AG10803 (cell line): ENCODE measurements around the gene CMIP.

Experiments
- DNase-seq: peaks from one replicate; pipeline ENCODE4 v3.0.0; 2010; ENCODE audit warnings: low read depth
- H3K4me3 ChIP-seq: 2 replicates; pipeline ENCODE4 v1.5.1; 2011; ENCODE audit warnings: mild to moderate bottlenecking, low read length, control low read depth
- TF ChIP-seq, protein P1 (sequence below): conservative IDR thresholded peaks from 2 replicates; pipeline ENCODE4 v1.5.1; 2011; ENCODE audit warnings: mild to moderate bottlenecking, low read length, control low read depth, inconsistent platforms

CMIP gene

DNA sequence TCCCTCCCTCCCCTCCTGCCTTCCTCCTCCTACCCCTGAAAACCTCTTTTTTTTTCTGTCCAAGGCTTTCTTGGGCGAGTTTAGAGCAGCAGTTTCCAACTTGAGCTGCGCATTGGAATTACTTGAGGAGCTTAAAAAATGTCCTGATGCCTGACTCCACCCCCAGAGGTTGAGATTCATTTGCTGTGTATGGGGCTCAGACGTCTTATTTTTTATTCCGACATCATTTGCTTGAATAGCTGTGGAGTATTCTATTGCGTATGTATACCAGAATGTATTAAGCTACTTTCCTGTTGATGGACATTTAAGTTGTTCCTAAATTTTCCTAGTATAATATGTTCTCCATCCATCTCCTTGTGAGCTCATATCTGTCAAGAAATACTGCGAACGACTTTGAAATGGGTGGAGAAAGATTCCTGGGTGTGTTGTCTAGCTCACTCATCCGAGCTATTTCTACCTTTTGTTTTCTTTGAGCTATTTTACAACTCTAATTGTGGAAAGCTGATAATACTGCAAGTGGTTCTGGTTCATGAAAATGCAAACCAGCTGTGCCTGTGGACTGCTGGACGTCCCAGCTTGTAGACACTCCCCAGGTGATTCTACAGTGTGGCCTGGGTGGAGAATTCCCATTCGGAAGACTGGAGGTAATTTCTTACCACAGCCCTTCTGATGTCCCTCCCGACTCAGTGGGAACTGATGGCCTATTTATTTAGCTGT is 40.5 kb downstream of the CMIP start:
- TF ChIP-seq, protein P1, sequence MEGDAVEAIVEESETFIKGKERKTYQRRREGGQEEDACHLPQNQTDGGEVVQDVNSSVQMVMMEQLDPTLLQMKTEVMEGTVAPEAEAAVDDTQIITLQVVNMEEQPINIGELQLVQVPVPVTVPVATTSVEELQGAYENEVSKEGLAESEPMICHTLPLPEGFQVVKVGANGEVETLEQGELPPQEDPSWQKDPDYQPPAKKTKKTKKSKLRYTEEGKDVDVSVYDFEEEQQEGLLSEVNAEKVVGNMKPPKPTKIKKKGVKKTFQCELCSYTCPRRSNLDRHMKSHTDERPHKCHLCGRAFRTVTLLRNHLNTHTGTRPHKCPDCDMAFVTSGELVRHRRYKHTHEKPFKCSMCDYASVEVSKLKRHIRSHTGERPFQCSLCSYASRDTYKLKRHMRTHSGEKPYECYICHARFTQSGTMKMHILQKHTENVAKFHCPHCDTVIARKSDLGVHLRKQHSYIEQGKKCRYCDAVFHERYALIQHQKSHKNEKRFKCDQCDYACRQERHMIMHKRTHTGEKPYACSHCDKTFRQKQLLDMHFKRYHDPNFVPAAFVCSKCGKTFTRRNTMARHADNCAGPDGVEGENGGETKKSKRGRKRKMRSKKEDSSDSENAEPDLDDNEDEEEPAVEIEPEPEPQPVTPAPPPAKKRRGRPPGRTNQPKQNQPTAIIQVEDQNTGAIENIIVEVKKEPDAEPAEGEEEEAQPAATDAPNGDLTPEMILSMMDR: no peak
- no peak for DNase-seq
- no peak overlapping the region for H3K4me3 ChIP-seq

DNA sequence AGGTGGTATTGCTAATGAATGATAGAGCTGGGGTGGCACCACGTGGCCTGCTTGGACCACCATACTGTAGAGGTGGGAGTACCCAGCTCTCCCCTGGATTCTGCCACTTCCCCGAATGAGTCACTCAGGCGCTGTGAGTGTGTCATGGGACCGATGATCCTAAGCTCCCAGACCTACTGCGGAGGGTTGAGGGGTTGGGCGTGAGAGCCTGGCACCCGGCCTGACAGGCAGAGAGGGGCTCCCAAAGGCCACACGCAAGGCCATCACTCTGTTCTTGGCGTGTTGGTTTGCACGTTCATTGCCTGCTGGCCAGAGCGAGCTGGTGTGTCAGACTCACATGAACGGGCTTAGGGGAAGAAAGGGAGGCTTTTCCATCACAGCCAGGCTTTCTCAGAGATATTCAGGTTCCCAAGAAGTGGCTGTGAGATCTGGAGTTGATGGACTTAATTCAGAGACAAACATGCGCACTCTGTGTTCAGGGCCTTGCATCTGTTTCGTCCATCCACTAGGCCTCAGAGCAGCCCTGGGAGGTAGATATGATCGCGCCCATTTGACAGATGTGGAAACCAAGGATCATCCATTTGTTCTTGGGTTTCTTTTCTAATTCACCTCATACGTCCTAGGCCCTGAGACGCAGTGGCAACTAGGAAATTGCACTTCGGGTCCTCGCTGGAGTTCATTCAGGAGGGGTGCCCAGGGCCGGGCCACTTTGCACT is 41.4 kb downstream of the CMIP start:
- TF ChIP-seq, protein P1: no peak
- H3K4me3 ChIP-seq: no peak overlapping the region
- peak; percentile 45 for DNase-seq

DNA sequence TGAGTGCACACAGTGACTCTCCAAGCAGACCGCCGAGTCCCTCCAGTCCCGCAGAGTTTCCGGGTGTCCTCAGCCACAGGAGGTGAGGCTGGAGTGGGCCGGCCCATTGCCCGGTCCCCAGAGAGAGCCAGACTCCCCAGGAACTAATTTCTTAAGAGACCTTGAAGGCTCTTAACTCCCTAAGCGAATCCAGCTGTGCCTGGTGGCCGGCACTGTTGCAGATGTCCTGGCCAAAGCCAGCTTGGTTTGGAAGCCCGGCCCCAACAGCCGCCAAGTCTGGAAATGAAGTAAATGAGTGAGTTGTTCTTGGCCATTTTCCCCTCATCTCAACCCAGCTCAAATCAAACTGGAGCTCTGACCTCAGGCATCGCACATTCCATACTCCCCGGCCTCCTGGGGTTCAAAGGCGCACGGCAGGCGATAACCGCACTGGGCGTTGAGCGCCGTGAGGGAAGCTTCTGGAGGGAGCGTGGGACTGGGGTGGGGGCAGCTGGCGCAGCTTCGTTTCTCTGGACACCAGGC is 42.0 kb downstream of the CMIP start:
- no peak overlapping the region for H3K4me3 ChIP-seq
- DNase-seq: peak; percentile 95
- TF ChIP-seq, protein P1: no peak

DNA sequence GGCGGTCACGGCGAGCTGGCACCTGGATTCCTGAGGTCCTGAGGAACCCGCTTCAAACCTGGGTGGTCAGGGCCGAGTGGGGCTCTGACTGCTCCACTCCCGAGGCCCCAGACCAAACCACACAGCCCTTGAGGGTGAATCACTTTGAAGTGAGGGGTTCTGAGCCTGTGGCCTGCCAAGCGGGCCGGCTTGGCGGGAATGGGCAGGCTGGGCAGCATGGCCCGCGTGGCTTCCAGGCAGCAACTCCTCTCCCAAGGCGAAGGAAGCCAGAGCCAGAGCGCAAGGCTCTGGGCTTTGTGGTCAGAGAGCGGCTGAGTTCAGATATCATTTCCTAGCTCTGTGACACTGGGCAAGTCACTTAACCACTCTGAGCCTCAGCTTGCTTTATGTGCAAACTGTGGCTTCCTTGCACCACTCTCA is 42.7 kb downstream of the CMIP start:
- DNase-seq: no peak
- TF ChIP-seq, protein P1: no peak
- no peak overlapping the region for H3K4me3 ChIP-seq

DNA sequence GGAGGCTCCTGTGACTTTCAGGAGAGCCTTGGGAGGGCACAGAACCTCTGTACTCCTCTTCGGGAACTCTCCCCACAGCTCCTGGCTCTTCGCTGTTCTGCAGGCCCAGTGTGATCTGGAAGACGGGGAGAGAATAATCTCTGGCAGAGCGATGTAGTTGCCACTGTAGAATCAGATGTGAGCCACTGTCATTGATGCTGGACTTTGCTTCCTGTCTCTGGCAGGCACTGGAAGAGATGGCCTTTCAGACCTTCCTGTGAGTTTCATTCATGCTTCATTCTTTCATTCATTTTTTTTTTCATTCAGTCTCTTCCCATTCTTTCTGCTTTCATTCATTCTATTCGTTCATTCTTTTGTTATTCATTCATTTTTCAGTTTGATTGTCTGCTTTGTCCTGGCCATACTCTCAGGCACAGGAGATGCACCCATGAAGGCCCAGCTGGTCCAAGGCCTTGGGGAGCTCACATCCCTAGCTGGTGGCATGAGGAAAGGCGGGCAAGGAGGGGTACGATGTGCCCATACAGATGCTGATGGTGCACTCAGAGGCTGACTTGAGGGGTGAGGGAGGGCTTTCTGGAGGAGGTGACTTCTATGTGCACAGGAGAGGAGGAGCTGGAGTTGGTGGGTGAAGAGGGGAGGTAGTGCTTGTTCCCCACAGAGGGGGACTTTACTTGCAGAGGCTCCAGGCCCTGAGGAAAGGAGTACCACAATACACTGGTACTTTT is 44.2 kb downstream of the CMIP start:
- H3K4me3 ChIP-seq: no peak overlapping the region
- no peak for DNase-seq
- TF ChIP-seq, protein P1: no peak

DNA sequence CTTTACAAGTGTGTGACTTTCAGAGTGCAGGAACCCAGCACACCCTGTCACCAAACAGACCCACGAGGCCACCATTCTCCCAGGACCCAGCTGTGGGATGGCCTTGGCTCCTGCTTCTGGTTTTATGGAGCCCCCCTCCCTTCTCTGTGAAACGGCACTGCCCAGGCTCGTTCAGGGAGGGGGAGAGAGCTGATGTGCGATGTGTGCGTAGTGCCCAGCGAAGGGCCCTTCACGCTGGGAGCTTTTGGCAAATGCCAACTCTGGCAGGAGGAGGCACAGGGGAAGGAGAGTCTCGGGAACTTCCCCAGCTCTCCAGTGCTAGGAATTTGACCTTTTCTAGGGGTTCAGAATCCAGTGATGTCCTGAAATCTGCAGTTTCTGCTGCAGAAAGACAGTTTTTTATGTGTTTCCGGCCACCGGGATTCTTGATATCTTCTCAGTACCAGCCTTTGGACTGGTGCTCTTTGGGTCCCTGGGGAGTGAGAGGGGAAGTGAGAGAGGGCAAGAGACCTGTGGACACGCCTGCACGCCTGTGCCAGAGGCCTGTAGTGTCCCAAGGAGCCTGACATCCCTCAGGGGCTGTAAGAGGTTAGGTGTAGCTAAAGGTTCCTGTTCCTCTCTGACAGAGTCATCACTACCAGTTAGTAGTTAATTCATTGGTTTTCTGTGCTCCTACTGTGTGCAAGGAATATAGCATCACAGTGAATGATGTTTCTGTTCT is 45.1 kb downstream of the CMIP start:
- DNase-seq: no peak
- TF ChIP-seq, protein P1: no peak

More for the DNA sequence above, 45.1 kb downstream of the CMIP start:
- no peak overlapping the region for H3K4me3 ChIP-seq
